ENCODE measurements around the gene NIPAL1. TPM values are rescaled to one million over a fixed set of nuclear protein-coding genes. Genes with fewer than 3 reads are reported as not detected.

Gene NIPAL1
- total and polyA plus RNA-seq, 2 experiments from 2014 or later = 6.1 to 14.0 TPM

- TF ChIP-seq EZH2 (IDR thresholded peaks at IDR 0.05; ENCODE audit: borderline replicate concordance) (no peak), EZH2phosphoT487 (IDR thresholded peaks at IDR 0.05; ENCODE audit: low read depth, severe bottlenecking, unreplicated experiment) (no peak)
- TF ChIP-seq, protein P1, sequence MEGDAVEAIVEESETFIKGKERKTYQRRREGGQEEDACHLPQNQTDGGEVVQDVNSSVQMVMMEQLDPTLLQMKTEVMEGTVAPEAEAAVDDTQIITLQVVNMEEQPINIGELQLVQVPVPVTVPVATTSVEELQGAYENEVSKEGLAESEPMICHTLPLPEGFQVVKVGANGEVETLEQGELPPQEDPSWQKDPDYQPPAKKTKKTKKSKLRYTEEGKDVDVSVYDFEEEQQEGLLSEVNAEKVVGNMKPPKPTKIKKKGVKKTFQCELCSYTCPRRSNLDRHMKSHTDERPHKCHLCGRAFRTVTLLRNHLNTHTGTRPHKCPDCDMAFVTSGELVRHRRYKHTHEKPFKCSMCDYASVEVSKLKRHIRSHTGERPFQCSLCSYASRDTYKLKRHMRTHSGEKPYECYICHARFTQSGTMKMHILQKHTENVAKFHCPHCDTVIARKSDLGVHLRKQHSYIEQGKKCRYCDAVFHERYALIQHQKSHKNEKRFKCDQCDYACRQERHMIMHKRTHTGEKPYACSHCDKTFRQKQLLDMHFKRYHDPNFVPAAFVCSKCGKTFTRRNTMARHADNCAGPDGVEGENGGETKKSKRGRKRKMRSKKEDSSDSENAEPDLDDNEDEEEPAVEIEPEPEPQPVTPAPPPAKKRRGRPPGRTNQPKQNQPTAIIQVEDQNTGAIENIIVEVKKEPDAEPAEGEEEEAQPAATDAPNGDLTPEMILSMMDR (IDR thresholded peaks at IDR 0.05; ENCODE audit: poor library complexity) = no peak
- no peaks in the 10 kb centered on the region for H4K20me1 ChIP-seq (ENCODE audit: insufficient read depth, poor library complexity, severe bottlenecking)
- H3K4me3 ChIP-seq = no peak overlapping the region
- no peaks in the 10 kb centered on the region for H3K27me3 ChIP-seq
- DNase-seq (ENCODE audit: low spot score) = no peak
- H3K36me3 ChIP-seq (replicated peaks; ENCODE audit: insufficient read depth, low read depth) = no peaks in the 10 kb centered on the region
- no peaks in the 10 kb centered on the region for H3K9me3 ChIP-seq (ENCODE audit: low read depth)
- 94% methylated on average over 8 of the region's 8 CpGs for whole genome bisulfite sequencing (ENCODE audit: low lambda C conversion rate, missing lambda C conversion rate)
- H3K27ac ChIP-seq = no peak overlapping the region
- no peaks in the 10 kb centered on the region for H3K4me1 ChIP-seq (ENCODE audit: insufficient read depth)
- H2AFZ ChIP-seq = no peak overlapping the region
- no peak overlapping the region for H3K4me2 ChIP-seq
- H3K9me2 ChIP-seq (replicated peaks; ENCODE audit: insufficient read depth) = no peaks in the 10 kb centered on the region
- no peaks in the 10 kb centered on the region for H3K79me2 ChIP-seq
These were observed 32.9 kb downstream of the NIPAL1 start for GRCh38 chr4:48049483-48049882.

DNA sequence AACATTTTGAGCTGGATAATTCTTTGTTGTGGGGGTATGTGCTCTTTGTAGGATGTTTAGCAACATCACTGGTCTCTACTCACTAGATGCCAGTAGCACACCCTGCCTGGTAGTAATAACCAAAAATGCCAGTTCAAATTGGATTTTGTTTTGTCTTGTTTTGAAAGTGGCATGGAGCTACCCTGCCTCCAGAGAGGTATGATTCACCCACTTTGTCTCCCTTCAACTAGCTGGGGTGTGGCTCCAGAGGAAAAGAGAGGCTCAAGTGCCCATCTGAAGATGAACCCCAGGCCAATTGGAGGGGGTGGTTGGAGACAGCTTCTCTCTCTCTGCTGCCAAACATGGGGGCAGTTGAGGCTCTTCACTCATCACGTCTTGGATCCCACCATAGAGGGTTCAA is 34.5 kb downstream of the NIPAL1 start:
- H3K4me1 ChIP-seq (ENCODE audit: insufficient read depth) = no peaks in the 10 kb centered on the region
- H3K27me3 ChIP-seq = no peaks in the 10 kb centered on the region
- no peaks in the 10 kb centered on the region for H4K20me1 ChIP-seq (ENCODE audit: insufficient read depth, poor library complexity, severe bottlenecking)
- WGBS (ENCODE audit: low lambda C conversion rate, missing lambda C conversion rate) = 94% methylated on average over 1 of the region's 1 CpG
- no peak overlapping the region for H2AFZ ChIP-seq
- H3K36me3 ChIP-seq (replicated peaks; ENCODE audit: insufficient read depth, low read depth) = no peaks in the 10 kb centered on the region
- no peak overlapping the region for H3K4me3 ChIP-seq
- H3K27ac ChIP-seq = no peak overlapping the region
- H3K4me2 ChIP-seq = no peak overlapping the region
- H3K9me2 ChIP-seq (replicated peaks; ENCODE audit: insufficient read depth) = no peaks in the 10 kb centered on the region
- H3K9me3 ChIP-seq (ENCODE audit: low read depth) = no peaks in the 10 kb centered on the region
- DNase-seq (ENCODE audit: low spot score) = no peak
- TF ChIP-seq, protein P1 (IDR thresholded peaks at IDR 0.05; ENCODE audit: poor library complexity) = no peak
- TF ChIP-seq EZH2 (IDR thresholded peaks at IDR 0.05; ENCODE audit: borderline replicate concordance) (no peak), EZH2phosphoT487 (IDR thresholded peaks at IDR 0.05; ENCODE audit: low read depth, severe bottlenecking, unreplicated experiment) (no peak)
- H3K79me2 ChIP-seq = no peaks in the 10 kb centered on the region

DNA sequence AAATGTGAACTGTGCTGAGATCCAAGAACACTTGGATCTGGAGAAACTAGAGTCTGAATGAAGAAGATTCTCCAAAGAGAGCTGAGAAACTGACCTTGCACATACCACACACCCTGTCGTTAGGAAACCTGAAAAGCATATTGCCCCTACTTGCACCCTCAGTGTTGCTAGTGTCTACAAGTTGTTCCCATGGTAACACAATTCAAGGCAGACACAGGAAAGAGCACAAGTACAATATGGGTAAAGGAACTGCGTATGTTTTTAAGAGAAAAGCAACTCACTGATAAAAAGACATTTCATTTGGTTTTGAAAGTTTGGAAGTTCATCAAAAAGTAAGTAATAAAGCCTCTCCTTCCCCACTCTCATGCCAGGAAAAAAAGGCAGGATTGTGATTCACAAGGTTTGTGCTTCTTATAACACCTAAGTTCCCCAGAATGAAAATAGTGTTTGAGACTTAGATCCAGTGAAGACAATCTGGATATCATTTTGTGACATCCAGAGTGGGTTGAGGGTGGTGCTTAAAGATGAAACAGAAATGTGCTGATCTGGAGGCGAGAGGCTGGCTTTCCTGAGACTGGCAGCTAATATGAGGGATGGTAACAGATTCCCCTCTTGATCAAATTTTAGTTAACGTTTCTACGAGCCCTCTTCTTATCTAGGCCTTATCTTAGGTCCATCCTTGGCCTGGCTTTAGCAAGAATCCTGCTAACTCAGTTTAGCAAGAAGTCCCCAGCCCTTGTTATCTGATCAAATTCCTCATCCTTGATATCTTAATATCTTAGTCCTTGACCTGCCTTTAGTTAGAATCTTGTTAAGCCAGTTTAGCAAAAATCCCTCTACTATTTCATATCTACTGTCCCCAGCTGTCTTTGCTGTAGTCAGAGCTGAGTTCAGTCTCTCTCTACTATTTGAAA is 42.3 kb downstream of the NIPAL1 start:
- Histone ChIP-seq H3K9me2 (replicated peaks; ENCODE audit: insufficient read depth) (no peaks in the 10 kb centered on the region), H3K9me3 (ENCODE audit: low read depth) (no peaks in the 10 kb centered on the region), H2AFZ (peak overlapping the region; percentile 84), H3K4me3 (no peak overlapping the region), H4K20me1 (ENCODE audit: insufficient read depth, poor library complexity, severe bottlenecking) (no peaks in the 10 kb centered on the region), H3K79me2 (no peaks in the 10 kb centered on the region), H3K36me3 (replicated peaks; ENCODE audit: insufficient read depth, low read depth) (no peaks in the 10 kb centered on the region), H3K27me3 (no peaks in the 10 kb centered on the region), H3K27ac (peak overlapping the region; percentile 3), H3K4me2 (no peak overlapping the region), H3K4me1 (ENCODE audit: insufficient read depth) (no peaks in the 10 kb centered on the region)
- TF ChIP-seq EZH2 (IDR thresholded peaks at IDR 0.05; ENCODE audit: borderline replicate concordance) (no peak), EZH2phosphoT487 (IDR thresholded peaks at IDR 0.05; ENCODE audit: low read depth, severe bottlenecking, unreplicated experiment) (no peak)
- TF ChIP-seq, protein P1 (IDR thresholded peaks at IDR 0.05; ENCODE audit: poor library complexity) = no peak
- no peak for DNase-seq (ENCODE audit: low spot score)
- WGBS (ENCODE audit: low lambda C conversion rate, missing lambda C conversion rate) = 67% methylated on average over 5 of the region's 5 CpGs

Data from hepatocyte (in vitro differentiated cells).